Muscle of leg (tissue), 11 donors: ENCODE data around the gene KCNG2. TPM values are rescaled to one million over a fixed set of nuclear protein-coding genes. Genes with fewer than 3 reads are reported as not detected.

Experiments used
- DNase-seq: peaks from one replicate; pipeline ENCODE4 v3.0.0; 2013
- H3K27ac ChIP-seq: one replicate; pipeline ENCODE4 v1.5.1; 2013; ENCODE audit warnings: mild to moderate bottlenecking, low read length, control low read depth
- H3K27me3 ChIP-seq: one replicate; pipeline ENCODE4 v1.6.1; 2013; ENCODE audit warnings: low read length; ENCODE audit not compliant: control insufficient read depth, insufficient read depth
- H3K36me3 ChIP-seq: one replicate; pipeline ENCODE4 v1.6.1; 2013; ENCODE audit warnings: low read length; ENCODE audit not compliant: control insufficient read depth, insufficient read depth
- H3K4me1 ChIP-seq: one replicate; pipeline ENCODE4 v1.6.1; 2013; ENCODE audit warnings: low read length; ENCODE audit not compliant: control insufficient read depth, insufficient read depth
- H3K4me3 ChIP-seq: one replicate; pipeline ENCODE4 v1.5.1; 2013; ENCODE audit warnings: low read length, control low read depth
- H3K9me3 ChIP-seq: replicated peaks from 2 replicates; pipeline ENCODE4 v1.6.1; 2013; ENCODE audit warnings: low read depth, low read length; ENCODE audit not compliant: control insufficient read depth
- WGBS: methylation state at CpG from one replicate; pipeline ENCODE4 v1.1.5; 2013; ENCODE audit warnings: missing lambda C conversion rate; ENCODE audit not compliant: insufficient coverage; 5-methylcytosine and 5-hydroxymethylcytosine counted together
- polyA plus RNA-seq, 8 donors: library from polyadenylated mRNA; unstranded; fragments of 120-200 nt; gene quantifications; one replicate each; pipeline versions ENCODE4 v1.2.1 to v1.2.3, GENCODE V29; 2013; ENCODE audit warnings: inconsistent platforms in 1 of 8, low replicate concordance in 1 of 8; ENCODE audit not compliant: insufficient read length in 8 of 8, insufficient read depth in 1 of 8
- total RNA-seq: library from RNA; stranded (reverse); fragments of 120-200 nt; gene quantifications from one replicate; pipeline ENCODE4 v1.2.4, GENCODE V29; 2013

KCNG2 gene
- total and polyA plus RNA-seq, 9 donors: 0.44 to 1.1 (median 0.63) TPM

DNA sequence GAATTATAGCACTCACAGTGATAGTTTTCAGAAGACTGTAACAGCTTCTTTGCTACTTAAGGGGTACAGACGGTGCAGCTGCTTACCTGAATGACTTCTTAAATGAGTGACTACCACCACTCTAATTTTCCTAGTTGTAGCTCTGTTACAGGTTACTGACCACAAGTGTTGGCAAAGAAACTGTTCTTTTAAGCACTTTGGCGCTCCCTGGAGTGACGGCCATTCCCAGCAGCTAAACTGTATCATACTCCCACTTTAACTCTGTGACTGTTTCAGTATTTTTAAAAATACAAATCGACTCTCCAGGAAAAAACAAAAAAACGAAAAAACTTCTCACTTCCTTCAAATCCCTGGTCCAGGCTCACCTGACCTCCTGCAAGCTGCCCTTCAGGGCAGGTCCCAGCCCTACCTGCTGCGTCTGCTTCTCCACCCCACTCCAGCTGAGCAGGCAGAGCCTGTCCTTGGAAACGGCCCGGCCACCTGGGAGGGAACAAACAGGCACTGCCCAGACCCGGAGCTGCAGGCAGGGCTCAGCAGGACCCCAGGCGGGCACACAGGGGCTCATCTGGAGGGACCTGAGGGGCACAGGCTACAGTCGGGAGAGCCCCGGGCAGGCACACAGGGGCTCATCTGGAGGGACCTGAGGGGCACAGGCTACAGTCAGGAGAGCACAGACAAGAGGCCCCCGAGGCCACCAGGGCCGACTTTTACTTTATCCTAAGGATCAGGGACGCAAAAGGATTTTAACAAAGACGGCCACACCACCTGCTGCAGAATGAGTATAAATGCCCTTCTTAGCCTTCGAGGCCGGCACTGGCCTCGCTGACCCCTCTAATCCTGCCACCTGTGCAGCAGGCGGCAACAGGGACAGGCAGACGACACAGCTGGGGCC lies 129.2 kb downstream of the KCNG2 start:
- Histone ChIP-seq H3K27ac (peak overlapping the region; percentile 67), H3K9me3 (peaks cover 26% of the 10 kb centered on the region), H3K4me1 (peaks cover 45% of the 10 kb centered on the region), H3K36me3 (peaks cover 22% of the 10 kb centered on the region), H3K4me3 (no peak overlapping the region), H3K27me3 (no peaks in the 10 kb centered on the region)
- WGBS: 61% methylated on average over 21 of the region's 21 CpGs
- DNase-seq: peak; percentile 52

DNA sequence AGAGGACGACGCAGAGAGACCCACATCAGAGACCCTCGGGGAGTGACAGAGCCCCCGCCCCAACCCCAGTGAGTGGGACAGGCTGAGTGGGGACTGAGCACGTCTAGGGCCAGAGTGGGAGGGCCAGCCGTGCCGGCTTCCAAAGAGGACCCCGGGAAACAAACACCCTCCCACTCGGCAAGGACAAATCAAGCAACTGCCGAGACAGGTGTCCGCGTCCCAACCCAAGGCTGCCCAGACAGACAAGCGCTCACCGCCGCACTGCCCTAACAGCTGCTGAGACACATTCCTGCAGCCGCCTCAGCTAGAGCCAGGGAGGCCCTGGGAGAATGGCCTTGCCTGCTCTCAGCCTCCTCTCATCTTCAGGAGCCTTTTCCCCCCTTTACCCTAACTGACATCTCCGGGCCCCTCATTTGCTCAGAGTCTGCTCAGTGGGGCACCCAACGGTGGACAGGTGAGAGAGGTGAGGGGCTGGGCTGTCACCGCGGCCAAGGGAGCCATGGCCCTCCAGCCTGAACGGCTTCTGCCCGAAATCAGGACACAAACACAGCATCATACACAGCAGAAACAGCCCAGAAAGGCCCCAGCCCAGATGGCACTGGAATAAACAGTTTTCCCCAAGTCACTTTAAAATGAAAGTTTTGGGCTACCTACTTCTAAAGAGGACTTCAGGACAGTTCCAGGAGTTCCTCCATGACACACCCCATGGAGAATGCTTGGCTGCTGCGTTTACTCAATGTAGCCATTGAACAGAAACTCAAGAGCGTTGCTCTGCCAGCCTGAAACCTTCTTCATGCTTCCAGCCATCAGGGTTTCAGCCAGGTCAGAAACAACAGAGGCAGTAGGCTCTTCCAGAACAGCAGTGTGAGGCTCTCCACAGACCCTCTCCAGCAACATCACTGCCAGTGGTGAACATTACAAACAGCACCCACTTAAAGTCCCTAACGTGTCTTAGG lies 130.1 kb downstream of the KCNG2 start:
- WGBS: 71% methylated on average over 14 of the region's 25 CpGs
- no peak overlapping the region for H3K4me3 ChIP-seq
- H3K27ac ChIP-seq: peak overlapping the region; percentile 67
- H3K4me1 ChIP-seq: peaks cover 45% of the 10 kb centered on the region
- peaks cover 22% of the 10 kb centered on the region for H3K36me3 ChIP-seq
- peak; percentile 71 for DNase-seq
- no peaks in the 10 kb centered on the region for H3K27me3 ChIP-seq
- H3K9me3 ChIP-seq: peaks cover 26% of the 10 kb centered on the region

DNA sequence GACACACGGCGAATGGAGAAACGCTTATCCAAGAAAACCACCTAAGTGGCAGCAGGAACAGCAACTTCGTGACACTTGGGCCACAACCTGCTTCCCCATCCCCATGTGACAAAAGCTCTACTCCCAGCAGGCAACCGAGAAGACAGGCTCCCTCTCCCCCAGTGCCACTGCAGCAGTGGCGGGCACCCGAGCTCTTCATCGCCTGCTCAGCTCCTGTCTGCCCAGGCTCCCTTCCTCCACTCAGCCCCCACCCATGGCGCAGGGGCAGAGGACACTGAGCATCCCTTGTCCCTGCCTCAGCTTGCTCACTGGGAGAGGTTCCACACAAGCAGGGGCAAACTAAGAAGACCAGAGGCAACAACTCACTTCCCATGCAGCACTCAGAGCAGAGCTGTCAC lies 130.8 kb downstream of the KCNG2 start:
- peak overlapping the region; percentile 47 for H3K27ac ChIP-seq
- no peaks in the 10 kb centered on the region for H3K27me3 ChIP-seq
- no peak overlapping the region for H3K4me3 ChIP-seq
- H3K9me3 ChIP-seq: peaks cover 32% of the 10 kb centered on the region
- 95% methylated on average over 9 of the region's 9 CpGs for WGBS
- H3K4me1 ChIP-seq: peaks cover 45% of the 10 kb centered on the region
- no peak for DNase-seq
- peaks cover 23% of the 10 kb centered on the region for H3K36me3 ChIP-seq

DNA sequence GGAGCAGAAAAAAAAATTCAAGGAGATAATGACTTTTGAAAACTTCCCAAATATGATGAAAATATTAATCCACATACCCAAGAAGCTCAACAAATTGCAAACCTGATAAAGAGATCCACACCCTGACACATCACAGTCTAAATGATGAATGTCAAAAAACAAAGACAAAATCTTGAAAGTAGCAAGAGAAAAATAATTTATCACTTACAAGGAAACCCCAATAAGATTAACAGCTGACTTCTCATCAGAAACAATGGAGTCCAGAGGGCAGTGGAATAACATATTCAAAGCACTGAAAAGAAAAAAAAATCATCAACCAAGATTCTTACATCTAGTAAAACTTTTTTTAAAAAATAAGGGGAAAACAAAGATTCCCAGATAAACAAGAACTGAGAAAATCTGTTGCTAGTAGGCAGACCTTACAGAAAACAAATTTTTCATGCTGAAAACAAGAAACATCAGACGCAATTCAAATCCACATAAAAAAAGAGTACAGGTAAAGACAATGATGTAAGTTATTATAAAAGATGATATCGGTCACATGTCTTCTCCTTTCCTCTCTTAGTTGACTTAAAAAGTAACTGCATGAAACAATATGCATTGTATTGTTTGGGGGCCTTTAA lies 132.4 kb downstream of the KCNG2 start:
- WGBS: no CpG with 5 or more reads among the region's 2 CpGs

DNA sequence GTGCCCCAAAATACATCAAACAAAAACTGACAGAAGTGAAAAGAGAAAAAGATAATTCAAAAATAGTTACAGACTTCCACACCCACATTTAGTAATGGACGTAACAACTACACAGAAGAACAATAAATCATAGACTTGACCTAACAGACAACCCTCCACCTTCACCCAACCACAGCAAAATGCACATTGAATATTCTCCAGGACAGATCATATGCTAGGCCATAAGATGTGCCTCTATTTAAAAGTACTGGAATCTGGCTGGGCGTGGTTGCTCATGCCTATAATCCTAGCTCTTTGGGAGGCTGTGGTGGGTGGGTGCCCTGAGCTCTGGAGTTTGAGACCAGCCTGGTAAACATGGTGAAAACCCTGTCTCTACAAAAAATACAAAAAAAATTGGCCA lies 133.7 kb downstream of the KCNG2 start:
- no peak overlapping the region for H3K27ac ChIP-seq
- H3K36me3 ChIP-seq: peaks cover 36% of the 10 kb centered on the region
- WGBS: no CpG with 5 or more reads among the region's 2 CpGs
- DNase-seq: no peak
- peaks cover 42% of the 10 kb centered on the region for H3K9me3 ChIP-seq
- peaks cover 22% of the 10 kb centered on the region for H3K4me1 ChIP-seq
- no peak overlapping the region for H3K4me3 ChIP-seq
- H3K27me3 ChIP-seq: no peaks in the 10 kb centered on the region

More for the DNA sequence above, 132.4 kb downstream of the KCNG2 start:
- peaks cover 25% of the 10 kb centered on the region for H3K36me3 ChIP-seq
- H3K4me1 ChIP-seq: peaks cover 36% of the 10 kb centered on the region
- H3K27ac ChIP-seq: no peak overlapping the region
- H3K27me3 ChIP-seq: no peaks in the 10 kb centered on the region
- H3K9me3 ChIP-seq: peaks cover 35% of the 10 kb centered on the region
- H3K4me3 ChIP-seq: no peak overlapping the region
- no peak for DNase-seq

DNA sequence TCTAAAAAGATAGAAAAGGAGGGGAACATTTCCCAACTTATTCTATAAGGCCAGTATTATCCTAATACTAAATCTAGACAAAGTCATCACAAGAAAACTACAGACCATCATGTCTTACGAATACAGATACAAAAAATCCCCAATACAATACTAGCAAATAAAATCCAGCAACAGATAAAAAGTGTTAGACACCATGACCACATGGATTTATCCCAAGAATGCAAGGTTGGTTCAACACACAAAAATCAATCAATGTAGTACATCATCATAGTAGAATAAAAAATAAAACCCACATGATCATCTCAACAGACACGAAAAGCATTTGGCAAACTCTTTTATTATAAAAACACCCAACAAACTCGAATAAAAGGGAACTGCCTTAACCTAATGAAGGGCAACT lies 135.2 kb downstream of the KCNG2 start:
- Histone ChIP-seq H3K4me1 (peaks cover 9% of the 10 kb centered on the region), H3K36me3 (peaks cover 44% of the 10 kb centered on the region), H3K27me3 (no peaks in the 10 kb centered on the region), H3K27ac (no peak overlapping the region), H3K4me3 (no peak overlapping the region), H3K9me3 (peaks cover 42% of the 10 kb centered on the region)
- no CpG with 5 or more reads among the region's 3 CpGs for WGBS
- DNase-seq: no peak

DNA sequence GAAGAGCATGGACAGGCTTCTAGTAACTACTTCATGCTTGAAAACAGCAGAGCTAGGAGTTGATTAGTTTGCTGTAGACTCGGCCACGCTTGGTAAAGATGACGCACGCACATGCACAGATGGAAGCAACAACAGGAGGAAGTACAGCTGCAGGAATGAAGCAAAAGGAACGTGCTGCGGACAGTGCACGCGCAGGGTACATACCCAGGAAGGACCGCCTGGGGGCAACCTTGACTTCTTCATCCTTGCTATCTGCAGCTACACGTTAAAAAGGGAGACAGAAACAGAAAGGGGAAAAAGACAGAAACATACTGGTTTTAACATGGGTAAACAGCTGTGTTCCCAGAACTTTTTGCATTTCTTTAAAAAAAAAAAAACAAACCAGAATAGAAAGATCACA lies 136.0 kb downstream of the KCNG2 start:
- Histone ChIP-seq H3K27me3 (no peaks in the 10 kb centered on the region), H3K4me1 (peaks cover under 1% of the 10 kb centered on the region), H3K36me3 (peaks cover 39% of the 10 kb centered on the region), H3K9me3 (peaks cover 40% of the 10 kb centered on the region), H3K4me3 (no peak overlapping the region), H3K27ac (no peak overlapping the region)
- 86% methylated on average over 8 of the region's 10 CpGs for WGBS
- peak; percentile 65 for DNase-seq

DNA sequence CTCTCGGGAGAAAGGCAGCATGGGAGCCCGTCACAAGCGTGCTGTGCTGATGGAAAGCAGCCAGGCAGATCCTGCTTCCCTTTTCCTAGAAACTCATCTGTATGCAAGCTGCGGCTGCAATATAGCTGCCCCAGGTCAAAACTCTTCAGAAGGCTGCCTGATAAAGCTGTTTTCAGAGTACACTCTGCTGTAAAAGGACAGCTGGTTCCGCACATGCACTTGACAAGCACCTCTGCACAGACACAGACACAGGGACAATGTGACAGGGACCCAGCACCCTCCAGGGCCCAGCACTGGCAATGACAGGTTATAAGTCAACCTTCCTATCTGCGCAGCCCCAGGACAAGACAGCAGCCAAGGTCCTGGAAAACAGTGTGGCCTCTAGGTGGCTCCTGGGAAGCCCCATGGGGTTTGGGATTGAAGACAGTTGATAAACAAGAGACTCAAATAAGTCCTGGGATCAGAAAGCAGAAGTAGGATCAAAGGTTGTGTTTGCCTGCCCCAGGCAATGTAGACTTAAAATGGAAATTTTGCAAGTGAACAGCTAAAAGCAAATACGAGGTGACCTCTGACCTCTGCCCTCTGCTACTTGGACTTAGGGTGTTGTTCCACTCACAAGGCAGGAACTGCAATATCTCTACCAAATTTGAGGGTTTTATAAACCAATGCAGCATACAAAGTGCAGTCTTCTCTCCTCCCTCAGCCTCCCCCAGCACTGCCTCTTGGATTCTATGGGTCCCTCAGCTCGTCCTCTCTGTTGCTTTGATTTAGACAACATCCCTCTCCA lies 136.8 kb downstream of the KCNG2 start:
- Histone ChIP-seq H3K4me3 (no peak overlapping the region), H3K27me3 (no peaks in the 10 kb centered on the region), H3K36me3 (peaks cover 32% of the 10 kb centered on the region), H3K27ac (no peak overlapping the region), H3K4me1 (no peaks in the 10 kb centered on the region), H3K9me3 (peaks cover 33% of the 10 kb centered on the region)
- peak; percentile 83 for DNase-seq
- 57% methylated on average over 6 of the region's 8 CpGs for WGBS

DNA sequence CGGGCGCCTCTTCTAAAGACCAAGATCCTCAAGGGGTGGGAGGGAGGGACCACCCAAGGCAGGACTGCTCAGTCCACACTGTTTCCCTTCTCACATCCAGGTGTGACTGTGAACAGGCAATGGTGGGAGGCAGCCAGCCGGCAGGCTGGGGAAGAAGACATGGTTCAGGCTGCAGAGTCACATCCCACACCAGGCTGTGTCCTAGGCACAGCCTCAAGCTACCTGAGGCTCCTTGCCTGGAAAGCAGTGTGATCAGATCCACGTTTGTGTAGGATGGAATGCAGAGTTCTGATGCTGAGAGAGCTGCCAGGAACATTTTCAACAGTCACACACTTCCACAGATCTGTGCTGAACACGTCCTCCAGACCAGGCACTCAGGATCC lies 137.4 kb downstream of the KCNG2 start:
- peaks cover 28% of the 10 kb centered on the region for H3K9me3 ChIP-seq
- no peaks in the 10 kb centered on the region for H3K27me3 ChIP-seq
- H3K4me1 ChIP-seq: no peaks in the 10 kb centered on the region
- H3K4me3 ChIP-seq: no peak overlapping the region
- peaks cover 32% of the 10 kb centered on the region for H3K36me3 ChIP-seq
- no peak overlapping the region for H3K27ac ChIP-seq
- no peak for DNase-seq
- 88% methylated on average over 1 of the region's 5 CpGs for WGBS
